NCI-H524 (cell line): ENCODE results near the gene TMEM51.
"Not testable (repeated sequence)": the region's sequence is repeated elsewhere in the genome, so short reads cannot be mapped to it uniquely, and the experiment has no call there.

Experiments
- DNase-seq, 2 experiments: peaks; one replicate each; lab custom pipeline; 2025; lab: John Stamatoyannopoulos, UW

Gene TMEM51

GRCh38 chr1:15154480-15155036 lies 1.0 kb downstream of the TMEM51 start:
- no peak for DNase-seq

GRCh38 chr1:15155191-15155590 lies 1.6 kb downstream of the TMEM51 start:
- no peak for DNase-seq

DNA sequence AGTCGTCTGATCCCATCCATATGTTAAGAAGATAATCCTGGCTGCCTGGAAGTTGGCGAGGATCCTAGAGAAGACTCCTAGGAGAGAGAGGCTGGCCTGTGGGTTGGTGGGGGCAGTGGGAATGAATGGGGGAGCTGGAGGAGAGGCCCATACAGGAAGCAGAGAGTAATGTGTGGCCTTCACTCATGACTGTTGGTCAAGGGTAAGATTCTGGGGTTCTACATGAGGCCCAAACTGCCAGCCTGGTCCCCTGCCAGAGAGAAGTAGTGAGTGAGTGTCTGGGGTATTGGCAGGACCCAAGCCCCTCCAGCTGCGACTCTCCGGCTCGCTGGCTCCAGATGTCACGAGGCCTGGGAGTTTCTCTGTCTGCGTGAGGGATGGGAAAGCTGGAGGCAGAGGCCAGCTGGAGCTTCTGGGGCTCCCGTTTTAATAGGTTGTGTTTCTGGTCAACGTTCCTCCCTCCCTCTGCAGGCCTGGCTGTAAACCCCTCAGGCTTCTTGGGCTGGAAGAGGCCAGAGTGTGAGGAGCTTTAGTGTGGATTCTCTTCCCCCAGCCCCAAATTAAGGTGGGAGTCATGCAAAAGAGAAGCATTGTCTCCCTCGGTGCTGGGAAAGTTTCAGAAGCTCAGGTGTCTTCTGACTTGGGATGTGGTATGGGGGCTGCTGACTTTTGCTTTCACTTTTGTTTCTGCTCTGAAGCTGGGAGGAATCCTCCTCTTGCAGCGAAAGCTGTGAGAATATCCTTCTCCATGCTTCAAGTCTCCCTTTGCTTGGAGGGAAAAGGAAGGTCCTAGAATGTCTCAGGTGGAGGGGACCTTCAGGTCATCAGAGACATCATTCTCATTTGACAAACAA lies 2.6 kb downstream of the TMEM51 start:
- peak; percentile 74 to 83 for DNase-seq

GRCh38 chr1:15156807-15157380 lies 3.3 kb downstream of the TMEM51 start:
- DNase-seq = no peak

DNA sequence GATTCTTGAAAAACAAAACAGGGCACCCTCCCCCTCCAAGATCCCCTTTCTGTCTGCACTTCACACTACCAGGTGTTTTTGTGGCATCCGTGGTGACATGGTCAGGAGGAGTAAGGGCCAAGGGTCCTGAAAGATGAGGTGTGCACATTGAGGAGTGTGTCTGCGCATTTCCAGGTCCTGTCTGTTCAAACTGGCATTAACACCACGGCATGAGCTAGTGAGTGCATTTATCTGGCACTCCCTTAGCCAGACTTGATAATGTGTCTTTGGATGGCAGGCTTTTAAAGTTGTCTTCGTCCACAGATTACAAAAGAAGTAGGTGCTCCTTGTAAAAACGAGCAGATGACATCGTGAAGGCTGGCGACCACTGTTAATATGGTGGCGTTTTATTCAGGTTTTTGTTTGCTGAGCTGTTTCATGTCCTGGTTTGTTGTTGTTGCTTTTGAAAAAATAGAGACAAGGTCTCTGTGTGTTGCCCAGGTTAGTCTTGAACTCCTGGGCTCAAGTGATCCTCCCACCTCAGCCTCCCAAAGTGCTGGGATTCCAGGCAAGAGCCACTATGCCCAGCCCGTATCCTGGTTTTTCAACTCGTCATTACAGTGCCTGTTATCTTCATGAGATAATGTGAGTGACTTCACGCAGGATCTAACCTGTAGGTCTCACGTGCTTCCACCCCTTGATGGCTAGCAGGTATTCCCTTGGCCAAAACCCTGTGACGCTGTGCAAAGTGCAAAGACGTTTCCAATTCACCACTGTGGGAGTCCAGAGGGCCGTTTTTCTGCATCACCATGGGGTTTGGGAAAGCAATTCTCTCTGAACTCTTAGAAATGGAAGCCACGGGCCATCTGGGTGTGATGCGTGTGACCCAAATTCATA lies 4.2 kb downstream of the TMEM51 start:
- no peak for DNase-seq

DNA sequence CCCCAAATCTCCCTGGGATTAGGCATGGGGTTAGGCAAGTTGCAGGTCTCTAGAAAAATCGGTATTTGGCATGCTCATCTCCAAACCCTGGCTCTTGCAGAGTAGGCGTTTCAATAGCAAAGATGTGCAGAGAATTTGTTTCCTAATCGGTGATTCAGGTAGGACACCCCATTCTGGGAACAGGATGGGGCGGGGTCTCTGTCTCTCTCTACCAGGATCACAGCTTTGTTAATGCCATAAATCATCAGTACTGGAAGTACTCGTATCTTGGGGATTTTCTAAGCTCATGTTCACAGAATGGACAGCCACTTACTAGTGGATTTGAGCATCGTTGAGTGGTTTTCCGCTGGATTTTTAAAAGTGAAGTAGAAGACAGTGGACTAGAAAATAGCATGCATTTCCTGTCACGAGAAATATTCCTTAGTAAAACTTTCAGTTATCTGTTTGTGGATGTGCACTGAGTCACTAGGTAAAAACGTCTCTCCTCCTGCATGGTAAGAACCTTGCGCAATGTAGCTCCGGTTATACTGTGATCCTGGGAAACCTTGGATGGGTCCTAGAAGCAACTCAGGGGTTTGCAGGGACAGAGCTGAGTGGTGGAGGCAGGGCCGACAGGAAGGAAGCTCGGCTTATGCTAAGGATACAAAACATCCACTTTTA lies 5.1 kb downstream of the TMEM51 start:
- DNase-seq = peak in 1 of 2 experiments; percentile 14

DNA sequence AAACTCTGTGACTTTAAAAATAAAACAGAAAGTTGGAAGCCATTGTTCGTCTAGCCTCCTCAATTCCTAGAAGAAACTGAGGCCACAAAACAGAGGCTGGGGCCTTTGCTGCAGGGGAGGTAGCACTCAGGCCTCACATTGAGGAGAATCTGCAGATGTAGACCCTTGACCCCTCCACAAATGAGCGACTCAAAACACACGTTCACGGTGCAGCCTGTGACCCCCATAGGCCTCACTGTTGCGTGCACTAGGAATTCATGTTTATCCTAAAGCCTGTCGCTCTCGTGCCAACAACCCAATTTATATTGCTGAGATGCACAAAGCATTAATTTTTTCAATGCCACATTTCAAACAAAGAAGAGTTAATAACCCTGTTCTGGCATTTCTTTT lies 5.6 kb downstream of the TMEM51 start:
- no peak for DNase-seq

GRCh38 chr1:15160626-15161025 lies 7.1 kb downstream of the TMEM51 start:
- DNase-seq = peak; percentile 50 to 73

DNA sequence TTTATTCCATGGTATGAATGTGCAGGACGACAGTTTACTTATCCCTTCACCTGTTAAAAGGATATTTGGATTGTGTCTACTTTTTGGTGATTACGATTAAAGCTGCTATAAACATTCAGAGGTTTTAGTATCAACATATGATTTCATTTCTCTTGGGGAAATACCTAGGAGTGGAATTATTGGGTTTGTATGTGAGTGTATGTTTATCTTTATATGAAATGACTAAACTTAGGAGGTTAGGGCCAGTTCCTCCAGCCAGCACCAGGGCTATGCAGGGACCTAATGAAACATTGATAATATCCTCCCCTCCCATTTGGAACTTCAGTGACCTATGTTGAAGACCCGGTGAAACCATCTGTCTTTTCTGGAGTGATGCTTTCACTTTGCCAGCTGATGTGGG lies 13.8 kb downstream of the TMEM51 start:
- no peak for DNase-seq

DNA sequence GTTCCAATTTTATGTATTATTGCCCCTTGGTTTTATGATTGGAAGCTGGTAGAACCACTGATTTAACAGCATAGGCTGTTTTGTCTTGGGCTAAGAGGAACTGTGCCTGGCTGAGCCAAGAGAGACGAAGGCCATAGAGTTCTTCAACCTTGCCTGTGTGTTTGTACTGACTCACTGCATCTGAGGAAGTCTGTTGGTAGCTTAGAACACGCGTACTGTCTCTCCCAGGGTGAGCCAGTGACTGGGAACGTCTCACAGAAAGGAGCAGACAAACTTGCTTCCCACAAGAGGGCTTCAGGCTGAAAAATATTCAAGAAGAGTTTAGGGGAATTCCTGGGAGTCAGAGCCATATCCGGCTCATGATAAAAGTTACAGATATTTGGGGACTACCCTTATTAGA lies 14.9 kb downstream of the TMEM51 start:
- DNase-seq = no peak

DNA sequence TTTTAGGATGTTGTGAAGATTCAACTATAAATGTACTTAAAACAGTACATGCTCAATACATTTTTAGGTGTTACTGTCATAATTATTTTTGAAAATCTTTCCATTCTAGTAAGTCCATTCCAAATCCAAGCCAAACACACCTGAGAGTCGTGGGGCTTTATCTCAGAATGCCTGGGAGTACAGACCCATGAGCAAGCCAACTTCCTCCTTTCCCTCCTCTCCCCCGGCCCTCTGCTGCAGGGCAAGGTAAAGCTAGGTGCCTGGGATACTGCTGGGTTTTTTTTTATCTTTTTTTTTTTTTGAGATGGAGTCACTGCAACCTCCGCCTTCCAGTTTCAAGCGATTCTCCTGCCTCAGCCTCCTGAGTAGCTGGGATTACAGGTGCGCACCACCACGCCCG lies 16.5 kb downstream of the TMEM51 start:
- no peak for DNase-seq

DNA sequence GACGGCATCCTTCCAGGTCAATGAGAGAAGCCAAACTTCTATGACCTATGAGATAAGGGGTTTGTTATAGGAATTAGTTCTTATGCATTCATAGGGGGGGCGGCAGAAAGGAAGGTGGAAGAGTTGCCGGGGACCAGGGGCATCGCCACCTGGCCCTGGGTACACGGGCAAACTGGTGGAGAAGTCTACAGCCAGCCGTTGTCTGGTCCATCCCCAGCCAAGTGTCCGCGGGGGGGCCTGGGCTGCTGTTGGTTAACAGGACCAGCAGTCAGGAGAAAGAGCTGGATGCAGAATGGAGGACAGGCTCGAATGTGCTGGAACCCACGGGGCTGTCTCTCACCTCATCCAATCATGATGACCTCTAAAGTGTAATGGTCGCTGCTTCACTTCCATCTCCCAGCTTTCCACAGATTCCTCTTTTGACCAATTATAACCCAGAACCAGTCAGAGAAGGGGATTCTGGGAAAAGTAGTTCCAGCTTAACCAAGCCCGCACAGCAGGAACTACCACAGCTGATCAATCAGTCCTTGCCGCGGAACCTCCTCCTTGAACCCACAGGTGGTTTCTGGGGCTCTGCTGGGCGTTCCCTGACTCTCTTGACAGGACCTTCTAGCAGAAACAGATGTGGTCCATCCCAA lies 17.8 kb downstream of the TMEM51 start:
- DNase-seq = no peak

DNA sequence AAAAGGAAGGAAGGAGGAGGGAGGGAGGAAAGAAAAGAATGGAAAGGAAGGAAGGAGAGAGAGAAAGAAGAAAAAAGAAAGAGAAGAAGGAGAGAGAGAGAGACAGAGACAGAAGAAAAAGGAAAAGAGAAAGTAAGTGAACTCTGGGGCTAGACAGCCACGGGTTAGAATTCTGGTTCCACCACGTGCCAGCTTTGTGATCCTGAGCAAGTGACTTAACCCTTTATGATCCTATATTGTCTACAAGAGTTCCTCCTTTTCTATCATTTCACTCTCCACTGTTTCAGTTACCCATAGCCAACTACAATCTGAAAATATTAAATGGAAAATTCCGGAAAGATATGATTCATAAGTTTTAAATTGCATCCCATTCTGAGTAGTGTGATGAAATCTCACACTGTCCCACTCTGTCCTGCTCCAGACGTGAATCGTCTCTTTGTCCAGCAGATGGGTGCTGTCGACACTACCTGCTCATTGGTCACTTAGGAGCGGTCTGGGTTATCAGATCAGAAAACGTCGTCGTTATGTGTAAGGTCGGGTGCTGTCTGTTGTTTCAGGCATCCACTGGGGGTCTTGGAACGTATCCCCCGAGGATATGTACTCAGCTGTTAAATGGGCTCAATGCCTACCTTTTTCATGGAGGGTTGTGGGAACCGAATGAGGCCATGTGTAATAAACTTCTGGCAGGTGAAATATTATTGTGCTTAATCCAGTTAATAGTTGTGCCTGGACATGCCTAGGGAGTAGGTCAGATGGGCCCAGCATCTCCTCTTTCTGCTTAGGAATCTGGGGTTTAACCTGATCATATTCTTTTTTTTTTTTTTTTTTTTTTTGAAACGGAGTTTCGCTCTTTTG lies 19.1 kb downstream of the TMEM51 start:
- no peak for DNase-seq

DNA sequence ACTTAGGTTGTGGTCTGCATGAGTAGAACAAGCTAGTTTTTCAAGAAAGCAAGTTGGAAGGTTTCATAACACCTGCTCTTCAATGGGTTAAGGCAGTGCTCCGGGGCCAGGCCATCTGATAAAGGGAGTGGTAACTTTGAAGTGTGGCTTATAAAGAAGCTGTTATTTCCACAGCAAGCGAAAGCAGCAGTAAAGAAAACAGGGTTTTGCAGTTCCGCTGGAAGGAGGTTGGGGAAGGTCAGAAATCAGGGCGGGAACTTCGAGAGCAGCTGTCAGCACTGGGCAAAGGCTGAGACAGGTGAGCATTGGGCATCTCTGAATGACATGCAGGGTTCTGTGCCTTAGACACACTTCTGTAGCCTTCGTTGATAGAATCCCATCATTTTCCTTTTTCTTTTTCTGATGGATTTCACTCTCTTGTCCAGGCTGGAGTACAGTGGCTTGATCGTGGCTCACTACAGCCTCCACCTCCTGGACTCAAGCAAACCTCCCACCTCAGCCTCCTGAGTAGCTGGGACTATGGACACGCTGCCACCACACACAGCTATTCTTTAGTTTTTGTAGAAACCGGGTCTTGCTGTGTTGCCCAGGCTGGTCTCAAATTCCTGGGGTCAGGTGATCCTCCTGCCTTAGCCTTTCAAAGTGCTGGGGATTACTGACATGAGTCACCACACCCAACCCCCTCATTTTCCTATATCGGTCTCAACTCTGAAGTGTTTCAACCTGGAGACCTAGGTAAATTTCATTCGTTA lies 20.5 kb downstream of the TMEM51 start:
- DNase-seq = no peak

DNA sequence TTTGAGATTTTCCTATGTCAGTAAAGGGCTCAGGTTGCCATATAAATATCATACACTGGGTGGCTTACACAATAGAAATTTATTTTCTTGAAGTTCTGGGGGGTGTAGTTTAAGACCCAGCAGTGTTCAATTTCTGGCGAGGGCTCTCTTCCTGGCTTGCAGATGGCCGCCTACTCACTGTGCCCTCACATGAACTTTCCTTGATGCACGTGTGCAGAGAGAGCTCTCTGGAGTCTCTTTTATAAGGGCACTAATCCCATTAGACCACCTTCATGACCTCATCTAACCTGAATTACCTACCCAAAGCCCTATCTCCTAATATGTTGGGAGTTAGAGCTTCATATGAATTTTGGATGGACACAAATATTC lies 21.1 kb downstream of the TMEM51 start:
- DNase-seq = peak in 1 of 2 experiments; percentile 13

DNA sequence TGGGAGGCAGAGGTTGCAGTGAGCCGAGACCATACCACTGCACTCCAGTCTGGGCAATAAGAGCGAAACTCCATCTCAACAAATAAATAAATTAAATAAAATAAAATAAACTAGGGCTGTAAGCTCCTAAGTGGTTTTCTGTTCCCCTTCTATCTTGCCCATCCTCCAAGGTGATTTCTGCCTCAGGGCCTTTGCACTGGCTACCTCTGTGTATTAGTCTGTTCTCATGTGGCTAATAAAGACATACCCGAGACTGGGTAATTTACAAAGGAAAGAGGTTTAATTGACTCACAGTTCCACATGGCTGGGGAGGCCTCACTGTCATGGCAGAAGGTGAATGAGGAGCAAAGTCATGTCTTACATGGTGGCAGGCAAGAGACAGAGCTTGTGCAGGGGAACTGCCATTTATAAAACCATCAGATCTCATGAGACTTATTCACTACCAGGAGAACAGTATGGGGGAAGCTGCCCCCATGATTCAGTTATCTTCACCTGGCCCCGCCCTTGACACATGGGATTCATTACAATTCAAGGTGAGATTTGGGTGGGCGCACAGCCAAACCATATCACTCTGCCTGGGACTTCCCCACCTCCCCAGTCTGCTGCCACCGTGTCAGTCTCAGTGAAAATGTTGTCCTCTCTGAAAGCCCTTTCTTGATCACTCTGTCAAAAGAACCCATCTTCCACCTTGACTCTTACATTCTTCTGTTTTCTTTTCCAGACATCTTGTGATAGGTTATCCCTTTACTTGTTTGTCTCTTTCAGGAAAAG lies 22.0 kb downstream of the TMEM51 start:
- not testable (repeated sequence) for DNase-seq

- no peak for DNase-seq
Measured at GRCh38 chr1:15176120-15176519, 22.6 kb downstream of the TMEM51 start.

- DNase-seq = no peak
Measured at GRCh38 chr1:15176898-15177665, 23.5 kb downstream of the TMEM51 start.
